ENCODE measurements around the gene DIPK1A.

GRCh38 chr1:92972409-92973129 is 11.3 kb upstream of the DIPK1A start:
- TF ChIP-seq IRF1 (CRISPR knock-in tag; IDR thresholded peaks at IDR 0.05) (no peak), CREM (CRISPR knock-in tag; IDR thresholded peaks at IDR 0.05) (no peak), ZNF263 (CRISPR knock-in tag; IDR thresholded peaks at IDR 0.05; ENCODE audit: low read depth) (no peak), GTF2I (CRISPR knock-in tag; conservative IDR thresholded peaks at IDR 0.05) (no peak), ESRRA (CRISPR knock-in tag; IDR thresholded peaks at IDR 0.05; ENCODE audit: borderline replicate concordance) (no peak), MLX (CRISPR knock-in tag; IDR thresholded peaks at IDR 0.05) (no peak), NR3C1 (CRISPR knock-in tag; conservative IDR thresholded peaks at IDR 0.05; ENCODE audit: low read depth) (no peak)
- TF ChIP-seq, protein P1, sequence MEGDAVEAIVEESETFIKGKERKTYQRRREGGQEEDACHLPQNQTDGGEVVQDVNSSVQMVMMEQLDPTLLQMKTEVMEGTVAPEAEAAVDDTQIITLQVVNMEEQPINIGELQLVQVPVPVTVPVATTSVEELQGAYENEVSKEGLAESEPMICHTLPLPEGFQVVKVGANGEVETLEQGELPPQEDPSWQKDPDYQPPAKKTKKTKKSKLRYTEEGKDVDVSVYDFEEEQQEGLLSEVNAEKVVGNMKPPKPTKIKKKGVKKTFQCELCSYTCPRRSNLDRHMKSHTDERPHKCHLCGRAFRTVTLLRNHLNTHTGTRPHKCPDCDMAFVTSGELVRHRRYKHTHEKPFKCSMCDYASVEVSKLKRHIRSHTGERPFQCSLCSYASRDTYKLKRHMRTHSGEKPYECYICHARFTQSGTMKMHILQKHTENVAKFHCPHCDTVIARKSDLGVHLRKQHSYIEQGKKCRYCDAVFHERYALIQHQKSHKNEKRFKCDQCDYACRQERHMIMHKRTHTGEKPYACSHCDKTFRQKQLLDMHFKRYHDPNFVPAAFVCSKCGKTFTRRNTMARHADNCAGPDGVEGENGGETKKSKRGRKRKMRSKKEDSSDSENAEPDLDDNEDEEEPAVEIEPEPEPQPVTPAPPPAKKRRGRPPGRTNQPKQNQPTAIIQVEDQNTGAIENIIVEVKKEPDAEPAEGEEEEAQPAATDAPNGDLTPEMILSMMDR (IDR thresholded peaks at IDR 0.05): no peak
